GM21526 (cell line): ENCODE data around the gene UTP11.
"Not testable (repeated sequence)": the region's sequence is repeated elsewhere in the genome, so short reads cannot be mapped to it uniquely, and the experiment has no call there.

Source experiments
- ATAC-seq: cut with Tn5 transposase; IDR thresholded peaks from one replicate; pipeline ENCODE4 v1.9.1; 2021; ENCODE audit warnings: moderate library complexity; ENCODE audit not compliant: unreplicated experiment, low FRiP score

Gene UTP11

GRCh38 chr1:38026592-38027200 is 14.2 kb downstream of the UTP11 start:
- no peak for ATAC-seq

- no peak for ATAC-seq
These were observed 14.9 kb downstream of the UTP11 start for GRCh38 chr1:38027201-38028104.

DNA sequence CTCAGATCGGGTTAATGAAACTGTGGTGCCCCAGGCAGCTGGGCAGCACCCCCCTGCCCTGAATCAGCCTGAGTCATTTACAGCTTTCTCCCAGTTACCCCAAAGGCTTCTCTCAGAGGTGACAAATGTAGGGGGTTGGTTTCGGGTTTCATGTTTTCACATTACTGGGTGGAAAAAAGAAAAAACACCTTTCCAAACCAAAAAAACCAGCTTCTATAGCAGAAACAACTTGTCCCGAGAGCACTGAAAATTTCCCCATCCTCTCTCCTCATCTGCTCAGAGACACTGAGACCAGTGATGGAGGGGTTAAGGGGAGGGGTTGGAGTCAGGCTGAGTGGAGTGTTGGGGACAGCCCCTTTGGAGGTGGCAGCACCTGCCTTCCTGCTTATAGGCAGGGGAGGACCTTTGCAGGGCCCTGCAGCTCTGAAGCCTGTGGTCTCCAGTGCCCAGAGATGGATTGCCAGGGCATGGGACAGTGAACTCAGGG is 15.6 kb downstream of the UTP11 start:
- peak; percentile 54 for ATAC-seq

GRCh38 chr1:38028671-38029070 is 16.1 kb downstream of the UTP11 start:
- ATAC-seq, result peak; percentile 14

DNA sequence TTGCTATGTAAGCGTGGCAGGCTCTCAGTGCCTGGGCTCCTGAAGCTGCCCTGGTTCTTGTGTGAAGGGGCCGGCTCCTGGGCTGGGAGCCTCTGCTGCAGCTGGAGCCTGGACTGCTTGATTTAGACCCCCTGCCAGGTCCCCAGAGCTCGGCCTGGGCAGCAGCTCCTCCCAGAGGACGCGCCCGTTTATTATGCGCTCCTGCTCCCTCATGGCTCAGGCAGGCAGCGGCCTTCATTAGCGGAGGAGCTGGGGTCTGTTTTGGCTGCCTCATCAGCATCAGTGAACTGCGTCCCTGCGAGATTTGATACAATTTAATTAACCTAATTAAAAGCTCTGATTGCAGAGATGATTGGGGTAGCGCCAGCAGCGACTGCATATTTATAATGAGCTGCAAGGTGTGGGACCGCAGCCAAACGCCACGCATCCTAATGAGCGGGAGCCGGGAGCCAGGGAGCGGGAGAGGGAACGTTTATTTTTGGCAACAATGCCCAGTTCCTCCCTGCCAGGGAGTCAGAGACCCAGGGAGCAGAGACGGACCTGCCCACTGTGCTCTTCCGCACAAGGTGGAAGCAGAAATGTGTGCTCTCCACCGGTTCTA is 16.6 kb downstream of the UTP11 start:
- ATAC-seq, result no peak

GRCh38 chr1:38029685-38030511 is 17.4 kb downstream of the UTP11 start:
- no peak for ATAC-seq

- ATAC-seq, result no peak
These were observed 18.3 kb downstream of the UTP11 start for GRCh38 chr1:38030596-38031512.

DNA sequence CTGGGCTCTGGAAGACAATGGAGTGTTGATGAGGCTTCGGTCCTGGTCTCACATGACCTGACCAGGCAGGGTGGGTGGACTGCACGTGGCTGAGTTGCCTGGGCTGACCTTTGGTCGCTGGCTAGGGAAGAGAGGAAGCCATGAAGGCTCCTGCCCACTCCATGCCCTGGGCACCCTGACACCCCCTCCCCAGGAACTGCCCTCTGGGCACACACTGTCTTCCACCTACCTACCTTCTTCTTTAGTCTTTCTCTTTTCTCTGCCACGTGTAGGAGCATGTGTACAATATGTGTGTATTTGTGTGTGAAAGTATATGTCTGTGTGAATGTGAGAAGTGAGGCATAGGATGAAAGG is 19.0 kb downstream of the UTP11 start:
- ATAC-seq, result no peak

- not testable (repeated sequence) for ATAC-seq
These were observed 20.5 kb downstream of the UTP11 start for GRCh38 chr1:38032992-38033391.

- ATAC-seq, result no peak
These were observed 22.3 kb downstream of the UTP11 start for GRCh38 chr1:38034871-38035270.

GRCh38 chr1:38037221-38037939 is 24.8 kb downstream of the UTP11 start:
- ATAC-seq, result no peak

- ATAC-seq, result no peak
These were observed 26.3 kb downstream of the UTP11 start for GRCh38 chr1:38038861-38039260.

GRCh38 chr1:38039331-38040088 is 27.0 kb downstream of the UTP11 start:
- no peak for ATAC-seq

DNA sequence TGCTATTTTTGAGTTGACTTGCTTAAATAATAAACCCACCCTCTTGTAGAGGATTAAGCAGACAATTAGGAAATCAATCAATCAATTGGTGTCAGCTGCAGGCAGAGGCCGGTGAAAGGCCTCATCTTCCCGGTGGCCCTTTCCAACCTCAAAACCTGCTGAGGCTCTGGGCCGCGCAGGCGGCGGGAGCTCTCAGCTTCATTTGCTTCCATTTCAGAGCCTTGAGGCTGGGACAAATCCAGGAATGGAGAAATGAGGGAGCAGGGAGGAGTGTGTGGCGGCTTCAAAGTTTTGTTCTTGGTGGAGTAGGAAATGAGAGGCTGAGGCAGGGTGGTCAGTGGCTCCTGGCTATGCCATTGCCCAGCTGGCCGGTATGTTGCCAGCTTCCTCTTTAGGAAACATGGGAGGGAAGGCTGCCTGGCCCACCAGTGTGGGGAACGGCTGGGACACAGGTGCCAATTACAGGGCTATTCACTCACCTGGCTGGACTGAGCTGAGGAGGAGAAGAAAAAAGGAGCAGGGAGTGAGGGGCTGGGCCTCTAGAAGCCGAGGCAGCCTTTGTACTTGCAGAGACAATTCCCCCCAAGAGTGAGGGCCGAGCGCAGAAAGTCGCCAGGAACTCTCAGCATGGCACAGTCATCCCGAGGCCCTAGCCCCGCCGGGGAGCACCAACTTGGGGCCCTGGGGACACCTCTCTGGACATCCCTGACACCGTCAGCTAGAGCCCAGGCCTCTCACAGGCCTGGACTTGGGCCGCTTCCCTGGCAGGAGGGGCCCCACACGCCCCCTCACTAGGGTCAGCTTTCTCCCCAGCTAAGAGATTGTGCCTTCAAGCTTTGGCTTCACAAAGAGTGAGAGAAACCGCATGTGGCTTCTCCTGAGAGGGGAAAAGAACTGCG is 29.7 kb downstream of the UTP11 start:
- no peak for ATAC-seq

DNA sequence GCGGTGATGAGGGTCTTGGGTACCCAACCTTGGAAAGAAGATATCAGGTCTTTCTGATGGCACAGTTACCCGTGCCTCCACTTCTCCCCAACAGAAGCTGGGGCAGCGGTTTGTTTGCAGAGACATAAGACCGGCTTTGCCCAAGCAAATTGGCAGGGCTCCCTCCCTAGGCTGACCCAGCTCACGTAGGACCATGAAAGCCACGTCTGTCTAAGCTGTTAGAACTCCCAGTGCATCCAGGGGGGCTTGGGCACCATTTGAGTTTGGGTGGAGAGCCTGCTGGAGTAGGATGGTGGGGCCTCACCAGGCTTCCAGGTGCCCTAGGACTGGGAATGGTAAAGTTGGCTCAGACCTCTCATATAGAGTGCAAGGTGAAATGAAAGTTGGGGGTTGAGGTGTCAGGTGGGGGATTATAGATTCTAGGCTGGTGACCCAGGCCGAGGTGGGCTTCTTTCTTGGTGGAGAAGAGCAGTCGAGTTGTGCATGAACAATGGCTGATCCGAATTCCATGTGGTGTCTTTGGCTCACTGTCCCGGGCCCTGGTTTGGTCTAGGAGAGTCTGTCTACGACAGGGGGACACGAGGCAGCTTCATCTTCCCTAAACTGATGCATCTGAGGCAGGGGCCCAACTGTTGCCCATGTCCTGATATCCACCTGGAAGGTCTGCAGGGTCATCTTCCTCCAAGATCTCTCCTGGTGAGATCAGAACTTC is 30.7 kb downstream of the UTP11 start:
- no peak for ATAC-seq
